ENCODE measurements around the gene EDIL3.
"Not testable (repeated sequence)": the region's sequence is repeated elsewhere in the genome, so short reads cannot be mapped to it uniquely, and the experiment has no call there.

The EDIL3 gene

GRCh38 chr5:84379749-84380148 is 4.9 kb downstream of the EDIL3 start:
- in situ Hi-C loops (cut with MboI; ENCODE audit: low sequenced_read_pairs): no loop called here

DNA sequence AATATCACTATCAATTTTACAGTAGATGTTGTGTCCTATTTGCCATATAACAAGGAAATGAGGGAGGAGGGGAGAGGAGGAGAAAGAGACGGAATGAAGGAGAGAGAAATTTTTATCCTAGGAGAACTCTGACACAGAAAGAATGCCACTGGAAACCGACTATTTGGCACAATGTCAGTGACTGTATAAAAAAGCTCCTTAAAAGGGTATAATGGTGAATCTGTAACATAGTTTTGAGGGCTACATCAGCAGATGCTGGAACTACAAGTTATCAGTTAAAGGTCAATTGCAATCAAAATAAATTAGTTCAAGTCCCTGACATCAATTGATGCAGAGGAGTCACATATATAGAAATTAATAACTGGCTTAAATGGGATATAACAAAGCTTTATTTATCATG is 5.7 kb downstream of the EDIL3 start:
- in situ Hi-C loops (cut with MboI; ENCODE audit: low sequenced_read_pairs): no loop called here

DNA sequence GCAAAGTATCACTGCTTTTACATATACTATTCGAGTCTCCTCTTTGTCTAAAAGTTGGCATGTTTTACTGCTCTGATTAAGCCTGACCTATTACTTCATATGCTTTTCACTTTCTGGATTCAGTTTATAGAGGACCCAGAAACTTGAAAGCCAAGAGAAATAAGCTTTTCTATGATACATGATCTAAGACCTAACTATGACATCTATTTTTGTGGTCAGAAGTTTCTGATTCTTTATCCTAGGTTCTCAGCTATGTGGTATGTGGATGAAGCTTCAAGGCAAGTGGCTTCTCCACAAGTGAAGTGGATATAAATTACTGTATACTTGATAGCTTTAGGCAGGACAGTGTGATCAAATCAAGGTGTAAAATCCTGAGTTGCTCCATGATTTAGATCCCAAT is 6.3 kb downstream of the EDIL3 start:
- in situ Hi-C loops (cut with MboI; ENCODE audit: low sequenced_read_pairs): no loop called here

GRCh38 chr5:84376346-84376745 is 8.3 kb downstream of the EDIL3 start:
- in situ Hi-C loops (cut with MboI; ENCODE audit: low sequenced_read_pairs): no loop called here

GRCh38 chr5:84374568-84374967 is 10.1 kb downstream of the EDIL3 start:
- in situ Hi-C loops (cut with MboI; ENCODE audit: low sequenced_read_pairs): no loop called here

- in situ Hi-C loops (cut with MboI; ENCODE audit: low sequenced_read_pairs): no loop called here
Observed at GRCh38 chr5:84373506-84373905, 11.2 kb downstream of the EDIL3 start.

GRCh38 chr5:84372066-84372695 is 12.5 kb downstream of the EDIL3 start:
- in situ Hi-C loops (cut with MboI; ENCODE audit: low sequenced_read_pairs): no loop called here

DNA sequence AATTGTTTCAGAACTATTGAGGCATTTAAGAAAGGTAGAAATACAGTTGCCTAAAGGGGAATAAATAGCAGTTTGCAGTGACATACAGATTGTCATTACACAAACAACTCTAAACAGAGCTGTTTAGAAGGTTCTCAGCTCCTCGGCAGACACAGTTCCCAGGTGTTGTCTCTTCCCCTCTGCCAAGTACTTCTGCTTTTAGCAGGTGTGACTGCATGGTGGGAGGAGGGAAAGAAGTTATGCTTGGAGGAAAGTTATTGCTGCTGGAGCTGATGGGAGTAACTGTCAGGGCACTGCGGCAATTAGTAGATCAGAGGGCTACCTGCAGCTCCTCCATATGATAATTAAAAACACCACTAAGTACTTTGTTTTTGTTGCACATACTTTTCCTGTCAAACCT is 14.5 kb downstream of the EDIL3 start:
- in situ Hi-C loops (cut with MboI; ENCODE audit: low sequenced_read_pairs): no loop called here

GRCh38 chr5:84364043-84364442 is 20.6 kb downstream of the EDIL3 start:
- in situ Hi-C loops (cut with MboI; ENCODE audit: low sequenced_read_pairs): no loop called here

DNA sequence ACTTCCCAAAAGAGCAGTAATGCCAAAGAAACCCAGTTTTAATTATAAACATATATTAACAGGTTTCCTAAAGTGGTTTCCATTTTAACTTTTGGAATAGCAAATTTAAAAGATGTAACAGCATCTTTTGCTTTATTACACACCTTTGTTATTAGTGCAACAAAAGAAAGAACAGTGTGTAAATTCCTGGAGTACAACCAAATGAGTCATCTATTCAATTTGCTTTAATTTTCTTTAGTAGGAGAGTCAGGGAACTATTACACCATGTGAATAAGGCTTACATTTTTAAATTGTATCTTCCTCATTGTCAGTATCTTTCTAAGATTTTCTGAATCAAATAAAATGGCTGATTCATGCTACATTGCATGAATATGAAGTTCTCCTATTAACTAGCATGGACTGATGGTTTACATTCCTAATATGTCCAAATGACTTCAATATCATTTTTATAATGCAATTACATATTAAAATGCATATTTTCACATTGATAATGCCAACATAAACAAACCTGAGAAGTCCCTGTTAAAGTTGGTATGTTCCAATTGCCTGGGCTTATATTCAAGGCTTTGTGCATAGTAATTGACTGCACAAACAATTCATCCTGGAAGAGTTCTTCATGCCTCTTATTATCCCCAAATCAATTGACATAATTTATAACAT is 22.5 kb downstream of the EDIL3 start:
- in situ Hi-C loops (cut with MboI; ENCODE audit: low sequenced_read_pairs): no loop called here

GRCh38 chr5:84361572-84361971 is 23.1 kb downstream of the EDIL3 start:
- in situ Hi-C loops (cut with MboI; ENCODE audit: low sequenced_read_pairs): no loop called here

DNA sequence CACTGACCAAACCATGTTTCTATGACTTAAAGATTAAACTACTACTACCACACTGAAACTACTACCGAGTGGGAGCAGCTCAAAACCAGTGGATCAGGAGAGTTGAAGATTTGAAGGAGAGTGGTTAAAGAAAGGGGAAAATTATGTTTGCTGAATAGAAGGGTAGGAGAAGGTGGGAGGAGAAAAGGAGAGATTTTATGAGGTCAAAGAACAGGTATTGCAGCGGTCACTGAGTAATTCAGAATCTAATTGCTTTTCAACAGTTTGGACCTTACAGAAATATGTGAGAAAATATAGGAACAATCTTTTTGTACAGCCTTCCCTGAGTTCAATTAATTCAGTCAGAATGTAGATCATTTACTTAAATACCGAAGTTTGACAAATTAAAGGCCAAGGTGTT is 24.6 kb downstream of the EDIL3 start:
- in situ Hi-C loops (cut with MboI; ENCODE audit: low sequenced_read_pairs): no loop called here

GRCh38 chr5:84354101-84354500 is 30.6 kb downstream of the EDIL3 start:
- in situ Hi-C loops (cut with MboI; ENCODE audit: low sequenced_read_pairs): no loop called here

GRCh38 chr5:84344788-84345187 is 39.9 kb downstream of the EDIL3 start:
- in situ Hi-C loops (cut with MboI; ENCODE audit: low sequenced_read_pairs): no loop called here

GRCh38 chr5:84343171-84343570 is 41.5 kb downstream of the EDIL3 start:
- in situ Hi-C loops (cut with MboI; ENCODE audit: low sequenced_read_pairs): no loop called here

GRCh38 chr5:84332106-84332505 is 52.6 kb downstream of the EDIL3 start:
- in situ Hi-C loops (cut with MboI; ENCODE audit: low sequenced_read_pairs): no loop called here

GRCh38 chr5:84327591-84327990 is 57.1 kb downstream of the EDIL3 start:
- in situ Hi-C loops (cut with MboI; ENCODE audit: low sequenced_read_pairs): no loop called here

DNA sequence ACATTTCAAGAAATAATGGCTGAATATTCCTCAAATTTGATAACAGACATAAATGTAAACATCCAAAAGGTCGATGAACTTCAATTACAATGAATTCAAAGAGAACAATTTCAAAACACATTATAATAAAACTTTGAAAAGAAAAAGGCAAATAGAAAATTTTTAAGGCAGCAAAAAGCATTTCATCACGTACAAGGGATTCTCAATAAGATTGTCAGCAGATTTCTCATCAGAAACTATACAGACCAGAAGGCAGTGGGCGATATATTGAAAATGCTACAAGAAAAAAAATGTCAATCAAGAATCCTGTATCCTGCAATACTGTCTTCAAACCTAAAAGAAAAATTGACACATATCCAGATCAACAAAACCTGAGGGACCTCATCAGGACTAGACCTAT is 62.0 kb downstream of the EDIL3 start:
- in situ Hi-C loops (cut with MboI; ENCODE audit: low sequenced_read_pairs): no loop called here

DNA sequence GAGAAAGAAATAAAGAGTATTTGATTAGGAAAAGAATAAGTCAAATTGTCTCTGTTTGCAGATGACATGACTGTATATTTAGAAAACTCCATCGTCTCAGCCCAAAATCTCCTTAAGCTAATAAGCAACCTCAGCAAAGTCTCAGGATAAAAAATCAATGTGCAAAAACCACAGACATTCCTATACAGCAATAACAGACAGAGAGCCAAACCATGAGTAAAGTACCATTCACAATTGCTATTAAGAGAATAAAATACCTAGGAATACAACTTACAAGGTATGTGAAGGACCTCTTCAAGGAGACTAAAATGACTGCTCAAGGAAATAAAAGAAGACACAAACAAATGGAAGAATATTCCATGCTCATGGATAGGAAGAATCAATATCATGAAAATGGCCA is 66.9 kb downstream of the EDIL3 start:
- in situ Hi-C loops (cut with MboI; ENCODE audit: low sequenced_read_pairs): not testable (repeated sequence)

DNA sequence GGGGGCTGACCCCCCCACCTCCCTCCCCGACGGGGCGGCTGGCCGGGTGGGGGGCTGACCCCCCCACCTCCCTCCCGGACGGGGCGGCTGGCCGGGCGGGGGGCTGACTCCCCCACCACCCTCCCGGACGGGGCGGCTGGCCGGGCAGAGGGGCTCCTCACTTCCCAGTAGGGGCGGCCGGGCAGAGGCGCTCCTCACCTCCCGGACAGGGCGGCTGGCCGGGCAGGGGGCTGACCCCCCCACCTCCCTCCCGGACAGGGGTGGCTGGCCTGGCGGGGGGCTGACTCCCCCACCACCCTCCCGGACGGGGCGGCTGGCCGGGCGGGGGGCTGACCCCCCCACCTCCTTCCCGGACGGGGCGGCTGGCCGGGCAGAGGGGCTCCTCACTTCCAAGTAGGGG is 72.4 kb downstream of the EDIL3 start:
- in situ Hi-C loops (cut with MboI; ENCODE audit: low sequenced_read_pairs): not testable (repeated sequence)

DNA sequence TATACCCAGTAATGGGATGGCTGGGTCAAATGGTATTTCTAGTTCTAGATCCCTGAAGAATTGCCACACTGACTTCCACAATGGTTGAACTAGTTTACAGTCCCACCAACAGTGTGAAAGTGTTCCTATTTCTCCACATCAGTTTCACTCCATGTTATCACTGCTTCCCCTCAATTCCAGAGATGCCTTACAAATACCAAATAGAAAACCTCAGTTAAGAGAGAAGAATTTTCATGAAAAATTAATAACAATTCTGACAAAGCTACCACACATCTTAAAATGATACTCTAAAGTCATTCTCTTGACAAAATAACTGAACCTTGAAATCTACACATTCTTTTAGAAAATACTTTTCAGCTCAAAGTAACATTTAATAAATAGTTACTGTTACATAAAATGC is 74.8 kb downstream of the EDIL3 start:
- in situ Hi-C loops (cut with MboI; ENCODE audit: low sequenced_read_pairs): not testable (repeated sequence)

- in situ Hi-C loops (cut with MboI; ENCODE audit: low sequenced_read_pairs): no loop called here
Observed at GRCh38 chr5:84306601-84307000, 78.1 kb downstream of the EDIL3 start.

DNA sequence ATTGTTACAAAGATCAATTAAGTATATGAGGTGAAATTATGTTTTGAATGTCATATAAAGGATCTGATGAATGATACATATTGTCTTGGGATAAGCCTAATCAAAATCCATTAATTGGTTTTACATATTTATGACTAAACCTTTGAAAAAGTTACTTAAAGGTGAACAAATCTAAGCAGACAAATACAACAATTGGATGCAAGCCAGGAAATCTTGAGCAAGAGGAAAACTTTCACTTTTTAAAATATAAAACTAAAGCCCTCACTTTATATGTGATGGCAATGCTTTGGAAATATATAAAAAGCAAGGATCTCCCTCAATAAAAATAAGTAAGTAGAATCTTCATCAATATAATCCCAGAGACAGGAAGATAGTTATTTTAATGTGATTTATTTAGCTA is 80.1 kb downstream of the EDIL3 start:
- in situ Hi-C loops (cut with MboI; ENCODE audit: low sequenced_read_pairs): no loop called here
